ENCODE results near the gene HYAL3. TPM values are rescaled to one million over a fixed set of nuclear protein-coding genes. Genes with fewer than 3 reads are reported as not detected.
A peak's percentile ranks its signal among the peaks of the same experiment; 100 is the strongest.
"Not testable (repeated sequence)": the region's sequence is repeated elsewhere in the genome, so short reads cannot be mapped to it uniquely, and the experiment has no call there.

The HYAL3 gene
- total RNA-seq, 1 experiment from 2014 or later: 20.8 TPM

DNA sequence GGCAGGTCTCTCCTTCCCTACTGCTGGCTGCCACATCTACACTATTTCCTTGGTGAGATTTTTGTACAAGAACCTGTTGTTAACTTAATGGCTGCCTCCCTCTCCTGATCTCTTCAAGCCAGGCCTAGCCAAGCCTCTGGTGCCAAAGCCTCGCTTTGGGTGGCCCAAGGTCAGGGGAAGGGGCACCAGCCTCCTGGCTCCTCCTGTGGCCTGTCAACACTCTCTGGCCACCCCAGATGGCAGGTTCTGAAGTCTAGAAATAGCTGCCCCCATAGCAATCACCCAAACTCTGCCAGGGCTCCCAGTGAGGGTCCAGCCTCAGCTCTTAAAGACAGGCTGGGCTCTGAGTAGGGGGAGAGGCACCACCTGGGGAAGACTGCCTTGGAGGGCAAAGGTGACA is 11.9 kb downstream of the HYAL3 start:
- Histone ChIP-seq H3K4me2 (ENCODE audit: low read length) (no peak overlapping the region), H3K27ac (ENCODE audit: low read length) (no peak overlapping the region), H3K79me2 (ENCODE audit: low read length) (peaks cover 32% of the 10 kb centered on the region), H3K4me1 (ENCODE audit: insufficient read depth, low read length) (no peaks in the 10 kb centered on the region; the same call in 1 of the 2 replicates), H3K4me3 (ENCODE audit: low read length) (no peak overlapping the region), H3K9me3 (ENCODE audit: low read length) (no peaks in the 10 kb centered on the region), H2AFZ (ENCODE audit: low read length) (no peak overlapping the region), H3K27me3 (ENCODE audit: low read length) (no peaks in the 10 kb centered on the region), H3K36me3 (ENCODE audit: low read depth, low read length) (peaks cover 35% of the 10 kb centered on the region), H3K9ac (ENCODE audit: low read length) (no peak overlapping the region), H3K9me2 (replicated peaks; ENCODE audit: low read length) (no peaks in the 10 kb centered on the region), H4K20me1 (ENCODE audit: low read length) (no peaks in the 10 kb centered on the region), H3F3A (ENCODE audit: low read length, unreplicated experiment) (peaks cover 4% of the 10 kb centered on the region)
- ATAC-seq: no peak
- POLR2A ChIA-PET (ENCODE audit: unreplicated experiment): no interaction called here
- CTCF ChIA-PET: no interaction called here
- TF ChIP-seq EZH2 (IDR thresholded peaks at IDR 0.05; ENCODE audit: low read length, unreplicated experiment): no peak
- no peak for TF ChIP-seq EZH2phosphoT487 (IDR thresholded peaks at IDR 0.05; ENCODE audit: borderline replicate concordance, low read length)
- TF ChIP-seq, protein P1, sequence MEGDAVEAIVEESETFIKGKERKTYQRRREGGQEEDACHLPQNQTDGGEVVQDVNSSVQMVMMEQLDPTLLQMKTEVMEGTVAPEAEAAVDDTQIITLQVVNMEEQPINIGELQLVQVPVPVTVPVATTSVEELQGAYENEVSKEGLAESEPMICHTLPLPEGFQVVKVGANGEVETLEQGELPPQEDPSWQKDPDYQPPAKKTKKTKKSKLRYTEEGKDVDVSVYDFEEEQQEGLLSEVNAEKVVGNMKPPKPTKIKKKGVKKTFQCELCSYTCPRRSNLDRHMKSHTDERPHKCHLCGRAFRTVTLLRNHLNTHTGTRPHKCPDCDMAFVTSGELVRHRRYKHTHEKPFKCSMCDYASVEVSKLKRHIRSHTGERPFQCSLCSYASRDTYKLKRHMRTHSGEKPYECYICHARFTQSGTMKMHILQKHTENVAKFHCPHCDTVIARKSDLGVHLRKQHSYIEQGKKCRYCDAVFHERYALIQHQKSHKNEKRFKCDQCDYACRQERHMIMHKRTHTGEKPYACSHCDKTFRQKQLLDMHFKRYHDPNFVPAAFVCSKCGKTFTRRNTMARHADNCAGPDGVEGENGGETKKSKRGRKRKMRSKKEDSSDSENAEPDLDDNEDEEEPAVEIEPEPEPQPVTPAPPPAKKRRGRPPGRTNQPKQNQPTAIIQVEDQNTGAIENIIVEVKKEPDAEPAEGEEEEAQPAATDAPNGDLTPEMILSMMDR (conservative IDR thresholded peaks at IDR 0.05; ENCODE audit: low read depth, low read length): no peak
- no peak for DNase-seq
- no TSS peak for BruUV-seq (replicated peaks)
- intact Hi-C loops (cut with micrococcal nuclease): no loop called here

DNA sequence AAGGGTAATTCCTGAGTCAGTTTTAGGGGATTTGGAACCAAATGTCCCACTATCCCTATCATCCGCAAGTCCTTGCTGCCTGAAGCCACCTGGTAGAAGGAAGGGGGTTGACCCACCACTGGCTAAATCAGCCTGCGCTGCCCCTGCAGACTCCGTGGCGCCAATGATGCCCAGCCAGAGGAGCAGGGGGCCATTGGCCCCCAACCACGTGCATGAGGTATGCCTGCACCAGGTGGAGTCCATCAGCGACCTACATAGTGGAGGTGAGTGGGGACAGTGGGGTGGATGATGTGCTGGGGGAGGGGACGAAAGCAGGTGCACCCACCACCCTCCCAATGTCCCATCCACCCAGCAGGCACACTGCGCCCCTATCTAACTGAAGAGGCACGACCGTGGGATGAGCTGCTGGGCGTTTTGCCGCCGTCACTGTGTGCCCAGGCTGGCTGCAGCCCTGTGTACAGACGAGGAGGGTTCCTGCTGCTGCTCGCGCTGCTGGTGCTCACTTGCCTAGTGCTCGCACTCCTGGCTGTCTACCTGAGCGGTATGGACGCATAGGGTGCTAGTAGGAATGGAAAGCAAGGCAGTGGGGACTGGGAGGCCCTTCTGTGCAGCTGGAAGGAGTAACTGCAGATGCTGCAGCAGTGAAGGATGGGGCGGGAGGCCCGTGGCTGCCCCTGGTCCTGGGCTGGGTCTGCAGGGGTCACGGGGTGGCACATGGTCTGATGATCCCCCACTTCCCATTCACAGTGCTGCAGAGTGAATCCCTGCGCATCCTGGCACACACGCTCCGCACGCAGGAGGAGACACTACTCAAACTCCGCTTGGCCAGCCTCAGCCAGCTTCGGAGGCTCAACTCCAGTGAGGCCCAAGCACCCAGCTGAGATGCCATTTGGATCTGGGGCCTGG is 12.6 kb downstream of the HYAL3 start:
- BruUV-seq (replicated peaks): no TSS peak

DNA sequence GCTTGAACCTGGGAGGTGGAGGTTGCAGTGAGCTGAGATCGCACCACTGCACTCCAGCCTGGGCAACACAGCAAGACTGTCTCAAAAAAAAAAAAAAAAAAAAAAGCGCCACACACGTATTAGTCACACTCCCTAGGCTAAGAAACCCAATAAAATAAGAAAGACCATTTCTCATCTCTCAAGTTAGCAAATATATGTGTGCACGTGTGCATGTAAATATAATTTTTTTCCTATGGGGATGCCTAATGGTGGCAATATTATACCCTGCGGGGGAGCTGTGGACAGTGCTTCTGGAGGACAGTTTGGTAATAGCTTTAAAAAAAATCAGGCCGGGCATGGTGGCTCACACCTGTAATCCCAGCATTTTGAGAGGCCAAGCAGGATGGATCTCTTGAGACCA is 15.1 kb downstream of the HYAL3 start:
- BruUV-seq (replicated peaks); H3K27ac ChIP-seq (ENCODE audit: low read length); intact Hi-C loops (cut with micrococcal nuclease); POLR2A ChIA-PET (ENCODE audit: unreplicated experiment); H3K79me2 ChIP-seq (ENCODE audit: low read length); H3K4me2 ChIP-seq (ENCODE audit: low read length); H3K4me1 ChIP-seq (ENCODE audit: insufficient read depth, low read length); H3K27me3 ChIP-seq (ENCODE audit: low read length); H3K9me3 ChIP-seq (ENCODE audit: low read length); H4K20me1 ChIP-seq (ENCODE audit: low read length); H3K9ac ChIP-seq (ENCODE audit: low read length); H2AFZ ChIP-seq (ENCODE audit: low read length); H3K4me3 ChIP-seq (ENCODE audit: low read length); H3F3A ChIP-seq (ENCODE audit: low read length, unreplicated experiment); H3K9me2 ChIP-seq (replicated peaks; ENCODE audit: low read length): not testable (repeated sequence)
- DNase-seq: peak; percentile 55
- peak; percentile 77 for ATAC-seq
- peaks cover 20% of the 10 kb centered on the region for H3K36me3 ChIP-seq (ENCODE audit: low read depth, low read length)
- CTCF ChIA-PET: interaction anchor here (1.1 kb wide), 2 partner anchors 10 to 40 kb away, joined by 5 read pairs; no protein-coding TSS in a partner anchor

More for the DNA sequence above, 12.6 kb downstream of the HYAL3 start:
- H3K4me2 ChIP-seq (ENCODE audit: low read length): no peak overlapping the region
- H3K36me3 ChIP-seq (ENCODE audit: low read depth, low read length): peaks cover 35% of the 10 kb centered on the region
- H3K4me3 ChIP-seq (ENCODE audit: low read length): no peak overlapping the region
- H2AFZ ChIP-seq (ENCODE audit: low read length): no peak overlapping the region
- H3K9me2 ChIP-seq (replicated peaks; ENCODE audit: low read length): no peaks in the 10 kb centered on the region
- H3K27me3 ChIP-seq (ENCODE audit: low read length): no peaks in the 10 kb centered on the region
- H4K20me1 ChIP-seq (ENCODE audit: low read length): no peaks in the 10 kb centered on the region
- intact Hi-C loops (cut with micrococcal nuclease): no loop called here
- H3K9ac ChIP-seq (ENCODE audit: low read length): no peak overlapping the region
- peaks cover 26% of the 10 kb centered on the region for H3K79me2 ChIP-seq (ENCODE audit: low read length)
- ChIA-PET POLR2A (ENCODE audit: unreplicated experiment) (no interaction called here), CTCF (no interaction called here)
- H3K9me3 ChIP-seq (ENCODE audit: low read length): no peaks in the 10 kb centered on the region
- DNase-seq: no peak
- H3K27ac ChIP-seq (ENCODE audit: low read length): no peak overlapping the region
- TF ChIP-seq EZH2 (IDR thresholded peaks at IDR 0.05; ENCODE audit: low read length, unreplicated experiment) (no peak), EZH2phosphoT487 (IDR thresholded peaks at IDR 0.05; ENCODE audit: borderline replicate concordance, low read length) (no peak)
- TF ChIP-seq, protein P1 (conservative IDR thresholded peaks at IDR 0.05; ENCODE audit: low read depth, low read length): no peak
- no peaks in the 10 kb centered on the region; the same call in 1 of the 2 replicates for H3K4me1 ChIP-seq (ENCODE audit: insufficient read depth, low read length)
- H3F3A ChIP-seq (ENCODE audit: low read length, unreplicated experiment): peaks cover 4% of the 10 kb centered on the region
- ATAC-seq: no peak
